ENCODE data around the gene AP3M1. TPM values are rescaled to one million over a fixed set of nuclear protein-coding genes. Genes with fewer than 3 reads are reported as not detected.
A peak's percentile ranks its signal among the peaks of the same experiment; 100 is the strongest.

The AP3M1 gene
- total RNA-seq, 1 donor: 35.8 TPM

GRCh38 chr10:74160013-74160412 lies 9.4 kb upstream of the AP3M1 start:
- Histone ChIP-seq H3K27me3 (ENCODE audit: insufficient read depth, low read length) (no peaks in the 10 kb centered on the region), H4K20me1 (ENCODE audit: insufficient read depth, low read length) (no peaks in the 10 kb centered on the region), H2AFZ (ENCODE audit: low read length) (no peak overlapping the region), H3K79me2 (ENCODE audit: insufficient read depth, low read length) (no peaks in the 10 kb centered on the region), H3K27ac (ENCODE audit: low read depth, low read length) (no peak overlapping the region), H3K4me3 (ENCODE audit: insufficient read depth, low read length) (no peak overlapping the region), H3K4me2 (ENCODE audit: insufficient read depth, low read length) (no peak overlapping the region), H3K9me3 (ENCODE audit: low read depth, low read length) (no peaks in the 10 kb centered on the region), H3K4me1 (ENCODE audit: insufficient read depth, low read length) (peaks cover 6% of the 10 kb centered on the region), H3K36me3 (ENCODE audit: insufficient read depth, low read length) (no peaks in the 10 kb centered on the region)
- TF ChIP-seq CTCF (IDR thresholded peaks at IDR 0.05; ENCODE audit: extremely low read depth, low read depth, low read length): no peak
- DNase-seq (ENCODE audit: insufficient read length, low spot score, missing footprints): no peak

- no peak for TF ChIP-seq CTCF (IDR thresholded peaks at IDR 0.05; ENCODE audit: extremely low read depth, low read depth, low read length)
- no peak overlapping the region for H3K4me3 ChIP-seq (ENCODE audit: insufficient read depth, low read length)
- H3K27ac ChIP-seq (ENCODE audit: low read depth, low read length): no peak overlapping the region
- no peaks in the 10 kb centered on the region for H3K36me3 ChIP-seq (ENCODE audit: insufficient read depth, low read length)
- H4K20me1 ChIP-seq (ENCODE audit: insufficient read depth, low read length): no peaks in the 10 kb centered on the region
- H3K27me3 ChIP-seq (ENCODE audit: insufficient read depth, low read length): no peaks in the 10 kb centered on the region
- H3K79me2 ChIP-seq (ENCODE audit: insufficient read depth, low read length): peaks cover 2% of the 10 kb centered on the region
- peaks cover 4% of the 10 kb centered on the region for H3K4me1 ChIP-seq (ENCODE audit: insufficient read depth, low read length)
- no peak overlapping the region for H3K4me2 ChIP-seq (ENCODE audit: insufficient read depth, low read length)
- H2AFZ ChIP-seq (ENCODE audit: low read length): no peak overlapping the region
- DNase-seq (ENCODE audit: insufficient read length, low spot score, missing footprints): no peak
- H3K9me3 ChIP-seq (ENCODE audit: low read depth, low read length): no peaks in the 10 kb centered on the region
Observed at GRCh38 chr10:74156919-74157289, 6.3 kb upstream of the AP3M1 start.

GRCh38 chr10:74153676-74154075 lies 3.0 kb upstream of the AP3M1 start:
- no peaks in the 10 kb centered on the region for H3K36me3 ChIP-seq (ENCODE audit: insufficient read depth, low read length)
- no peaks in the 10 kb centered on the region for H3K27me3 ChIP-seq (ENCODE audit: insufficient read depth, low read length)
- no peak overlapping the region for H2AFZ ChIP-seq (ENCODE audit: low read length)
- H3K4me2 ChIP-seq (ENCODE audit: insufficient read depth, low read length): no peak overlapping the region
- H3K4me1 ChIP-seq (ENCODE audit: insufficient read depth, low read length): peaks cover 14% of the 10 kb centered on the region
- H4K20me1 ChIP-seq (ENCODE audit: insufficient read depth, low read length): peaks cover 5% of the 10 kb centered on the region
- no peak for TF ChIP-seq CTCF (IDR thresholded peaks at IDR 0.05; ENCODE audit: extremely low read depth, low read depth, low read length)
- H3K79me2 ChIP-seq (ENCODE audit: insufficient read depth, low read length): peaks cover 28% of the 10 kb centered on the region
- H3K27ac ChIP-seq (ENCODE audit: low read depth, low read length): no peak overlapping the region
- peak; percentile 59 for DNase-seq (ENCODE audit: insufficient read length, low spot score, missing footprints)
- H3K9me3 ChIP-seq (ENCODE audit: low read depth, low read length): no peaks in the 10 kb centered on the region
- no peak overlapping the region for H3K4me3 ChIP-seq (ENCODE audit: insufficient read depth, low read length)

- TF ChIP-seq CTCF (IDR thresholded peaks at IDR 0.05; ENCODE audit: extremely low read depth, low read depth, low read length): peak; percentile 64
- H3K4me3 ChIP-seq (ENCODE audit: insufficient read depth, low read length): no peak overlapping the region
- peak overlapping the region; percentile 13 for H3K4me2 ChIP-seq (ENCODE audit: insufficient read depth, low read length)
- no peak overlapping the region for H3K27ac ChIP-seq (ENCODE audit: low read depth, low read length)
- H3K27me3 ChIP-seq (ENCODE audit: insufficient read depth, low read length): no peaks in the 10 kb centered on the region
- H3K9me3 ChIP-seq (ENCODE audit: low read depth, low read length): no peaks in the 10 kb centered on the region
- no peaks in the 10 kb centered on the region for H3K36me3 ChIP-seq (ENCODE audit: insufficient read depth, low read length)
- peaks cover 14% of the 10 kb centered on the region for H3K4me1 ChIP-seq (ENCODE audit: insufficient read depth, low read length)
- peaks cover 10% of the 10 kb centered on the region for H4K20me1 ChIP-seq (ENCODE audit: insufficient read depth, low read length)
- peaks cover 34% of the 10 kb centered on the region for H3K79me2 ChIP-seq (ENCODE audit: insufficient read depth, low read length)
- H2AFZ ChIP-seq (ENCODE audit: low read length): no peak overlapping the region
- DNase-seq (ENCODE audit: insufficient read length, low spot score, missing footprints): no peak
Observed at GRCh38 chr10:74153123-74153522, 2.5 kb upstream of the AP3M1 start.
